Psoas muscle (tissue), 8 donors: ENCODE measurements around the gene CEP95. TPM values are rescaled to one million over a fixed set of nuclear protein-coding genes. Genes with fewer than 3 reads are reported as not detected.
"Not testable (repeated sequence)": the region's sequence is repeated elsewhere in the genome, so short reads cannot be mapped to it uniquely, and the experiment has no call there.

ENCODE experiments used
- ATAC-seq, 4 donors: fragments of 200-7000 bp; cut with Tn5 transposase; one replicate each; pipeline ENCODE4 v1.9.1; 2020; ENCODE audit warnings: moderate library complexity in 3 of 4, mild to moderate bottlenecking in 2 of 4
- DNase-seq, 2 donors: peaks; one replicate each; pipeline ENCODE4 v3.0.0-alpha.2; 2020
- H3K27ac ChIP-seq: fragments of 200-600 bp; one replicate; pipeline ENCODE4 v1.8.0; 2022
- H3K27me3 ChIP-seq, 3 donors: fragments of 200-600 bp in 1 of 3; one replicate each; pipeline versions ENCODE4 v1.6.1 to v1.8.0; 2013 to 2022; ENCODE audit warnings: low read length in 2 of 3, mild to moderate bottlenecking in 2 of 3, moderate library complexity in 1 of 3; ENCODE audit not compliant: insufficient read depth in 3 of 3
- H3K36me3 ChIP-seq, 2 donors: fragments of 200-600 bp in 1 of 2; one replicate each; pipeline versions ENCODE4 v1.6.1 to v1.8.0; 2013 to 2022; ENCODE audit warnings: low read depth in 1 of 2, mild to moderate bottlenecking in 1 of 2, moderate library complexity in 1 of 2; ENCODE audit not compliant: insufficient read depth in 1 of 2
- H3K4me1 ChIP-seq: fragments of 200-600 bp; one replicate; pipeline ENCODE4 v1.8.0; 2022
- H3K4me3 ChIP-seq: fragments of 200-600 bp; one replicate; pipeline ENCODE4 v1.8.0; 2022; ENCODE audit warnings: mild to moderate bottlenecking
- H3K9me3 ChIP-seq: fragments of 200-600 bp; one replicate; pipeline ENCODE4 v1.8.0; 2022
- WGBS, 3 donors: extraction: QIAGEN DNeasy Blood & Tissue Kit; methylation state at CpG; one replicate each; pipeline versions ENCODE4 v1.1.6 to v1.1.7; 2013; 5-methylcytosine and 5-hydroxymethylcytosine counted together
- intact Hi-C, 2 donors: fragments of 100-400 bp; cut with DNase I; formaldehyde crosslinking; loops; one replicate each; pipeline versions ENCODE4 v1.11.0 to v1.14.2; 2022
- long read RNA-seq, 2 donors: library from polyadenylated mRNA; unstranded; transcript quantifications; one replicate each; pipeline ENCODE4 v2.0.0, GENCODE V29; 2021
- polyA plus RNA-seq, 3 donors: library from polyadenylated mRNA; stranded (reverse); fragments of 200-250 nt; gene quantifications; one replicate each; pipeline ENCODE4 v1.2.3, GENCODE V29; 2013
- total RNA-seq, 4 donors: library from RNA; stranded (reverse); fragmentation: NEBNext Ultra II Directional in 2 of 4; extraction: Animal tissue kit (Norgen Biotek cat#: 25700) in 2 of 4; gene quantifications; one replicate each; pipeline versions ENCODE4 v1.2.1 to v1.2.4, GENCODE V29; 2021 to 2023
- TF ChIP-seq, protein P1 (sequence below): fragments of 200-600 bp; IDR thresholded peaks from one replicate; pipeline ENCODE4 v1.8.0; 2022; ENCODE audit warnings: antibody characterized with exemption
- donor health status: healthy with polysubstance abuse.
- donor health status: DM: no; HTN: no; CAD: no; lungs with moderate emphysema.
- donor health status: Bipolar disorder and iron deficiency.
- donor health status: healthy.
- donor health status: DM: yes; HTN: yes; CAD: no.
- donor health status: DM: no; HTN: no; CAD: no.
- donor health status: DM: no; HTN: no; CAD: no.
- donor health status: DM: yes; HTN: yes; CAD: no.

Gene CEP95
- 10 to 100 TPM in 3 of 4 donors, 1 to 10 TPM in 1; 9.3 to 21.7 (median 11.6) TPM for total RNA-seq
- 10 to 100 TPM; 15.7 to 17.4 (median 17.1) TPM for polyA plus RNA-seq
- long read RNA-seq, donor 1, partial matches to known transcripts, result 2 of 8 reads
- long read RNA-seq, donor 1, other reads (novel, unspliced or antisense), result 5 of 8 reads
- long read RNA-seq, donor 2, partial matches to known transcripts, result 2 of 17 reads
- long read RNA-seq, donor 2, other reads (novel, unspliced or antisense), result 14 of 17 reads

DNA sequence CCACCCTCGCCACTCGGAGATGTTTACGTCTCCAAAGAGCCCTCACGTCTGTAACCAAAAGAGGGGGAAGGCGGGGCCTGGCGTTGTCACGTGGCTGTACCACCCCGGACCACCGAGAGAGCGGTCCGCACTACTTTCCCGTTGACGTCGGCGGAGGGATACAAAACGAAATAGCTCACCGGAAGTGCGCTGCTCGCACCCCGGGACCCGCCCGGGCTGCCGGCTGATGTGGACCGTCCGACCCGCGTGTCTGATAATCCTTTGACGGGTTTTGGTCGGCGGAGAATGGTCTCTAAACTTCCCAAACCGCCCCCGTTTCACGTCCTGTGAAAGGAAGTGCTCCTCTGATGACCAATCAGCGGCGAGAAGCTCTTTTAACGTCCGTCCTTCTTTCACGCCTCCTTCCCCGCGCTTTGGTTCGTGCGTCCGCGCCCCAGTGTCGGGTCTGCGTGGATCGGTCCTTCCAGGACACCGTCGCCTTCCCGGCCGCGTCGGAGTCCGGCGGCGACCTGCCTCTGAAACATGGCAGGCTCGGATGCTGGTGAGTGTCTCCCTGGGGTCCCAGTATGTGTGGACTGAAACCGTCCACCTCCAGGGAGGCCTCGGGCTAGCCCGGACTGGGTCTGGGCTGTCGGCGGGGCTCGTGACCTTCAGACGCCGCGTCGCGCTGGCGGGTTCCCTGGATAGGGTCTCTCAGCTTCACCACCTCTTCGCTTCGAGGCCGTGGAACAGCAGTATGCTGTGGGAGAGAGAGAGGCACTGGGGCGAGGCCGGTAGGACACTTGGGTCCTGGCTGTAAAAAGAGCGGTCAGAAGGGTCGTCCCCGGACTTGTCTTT lies at the start of gene CEP95:
Gene CEP95, plus strand, starts transcription at position 402 of the 837 bp plus-strand sequence. Its CDS starts 121 bp downstream, at position 523.
- intact Hi-C loops, result loop anchor here in 1 of 2 donors (5.0 kb wide), 2 partner anchors 84 to 679 kb away; partner anchors contain the start of genes FTSJ3 and PSMC5

GRCh38 chr17:64457156-64457555 lies 49.6 kb upstream of the CEP95 start:
- Histone ChIP-seq H3K4me3 (no peak overlapping the region), H3K36me3 (no peaks in the 10 kb centered on the region), H3K4me1 (no peaks in the 10 kb centered on the region), H3K27ac (no peak overlapping the region), H3K27me3 (no peaks in the 10 kb centered on the region), H3K9me3 (no peaks in the 10 kb centered on the region)
- no peak for ATAC-seq
- intact Hi-C loops, result no loop called here
- WGBS, 3 donors, result 50 to 53% (median 52%) methylated on average over 7 of the region's 7 CpGs
- DNase-seq, result no peak
- TF ChIP-seq, protein P1, sequence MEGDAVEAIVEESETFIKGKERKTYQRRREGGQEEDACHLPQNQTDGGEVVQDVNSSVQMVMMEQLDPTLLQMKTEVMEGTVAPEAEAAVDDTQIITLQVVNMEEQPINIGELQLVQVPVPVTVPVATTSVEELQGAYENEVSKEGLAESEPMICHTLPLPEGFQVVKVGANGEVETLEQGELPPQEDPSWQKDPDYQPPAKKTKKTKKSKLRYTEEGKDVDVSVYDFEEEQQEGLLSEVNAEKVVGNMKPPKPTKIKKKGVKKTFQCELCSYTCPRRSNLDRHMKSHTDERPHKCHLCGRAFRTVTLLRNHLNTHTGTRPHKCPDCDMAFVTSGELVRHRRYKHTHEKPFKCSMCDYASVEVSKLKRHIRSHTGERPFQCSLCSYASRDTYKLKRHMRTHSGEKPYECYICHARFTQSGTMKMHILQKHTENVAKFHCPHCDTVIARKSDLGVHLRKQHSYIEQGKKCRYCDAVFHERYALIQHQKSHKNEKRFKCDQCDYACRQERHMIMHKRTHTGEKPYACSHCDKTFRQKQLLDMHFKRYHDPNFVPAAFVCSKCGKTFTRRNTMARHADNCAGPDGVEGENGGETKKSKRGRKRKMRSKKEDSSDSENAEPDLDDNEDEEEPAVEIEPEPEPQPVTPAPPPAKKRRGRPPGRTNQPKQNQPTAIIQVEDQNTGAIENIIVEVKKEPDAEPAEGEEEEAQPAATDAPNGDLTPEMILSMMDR, result no peak

More for the DNA sequence above, at the start of gene CEP95:
- peak within 1 kb of the TSS; percentile 100 for H3K27ac ChIP-seq
- DNase-seq, result peak; percentile 96 to 98
- peaks cover 48% of the 10 kb centered on the region for H3K4me1 ChIP-seq
- no peaks in the 10 kb centered on the region for H3K9me3 ChIP-seq
- 0% methylated on average over 77 of the region's 77 CpGs for WGBS, 3 donors
- peak; percentile 81 to 84 (median 84) for ATAC-seq
- no peaks in the 10 kb centered on the region for H3K27me3 ChIP-seq
- TF ChIP-seq, protein P1, result no peak
- peaks cover 16 to 65% of the 10 kb centered on the region in 2 donors for H3K36me3 ChIP-seq
- H3K4me3 ChIP-seq, result peak within 1 kb of the TSS; percentile 97

GRCh38 chr17:64458756-64459155 lies 48.0 kb upstream of the CEP95 start:
- intact Hi-C loops, result no loop called here
- ATAC-seq, result no peak
- Histone ChIP-seq H3K27me3 (no peaks in the 10 kb centered on the region), H3K4me3 (no peak overlapping the region), H3K27ac (no peak overlapping the region), H3K36me3 (no peaks in the 10 kb centered on the region), H3K9me3 (no peaks in the 10 kb centered on the region), H3K4me1 (no peaks in the 10 kb centered on the region)
- no peak for DNase-seq
- WGBS, 3 donors, result 86 to 91% (median 90%) methylated on average over 8 of the region's 8 CpGs
- TF ChIP-seq, protein P1, result no peak

DNA sequence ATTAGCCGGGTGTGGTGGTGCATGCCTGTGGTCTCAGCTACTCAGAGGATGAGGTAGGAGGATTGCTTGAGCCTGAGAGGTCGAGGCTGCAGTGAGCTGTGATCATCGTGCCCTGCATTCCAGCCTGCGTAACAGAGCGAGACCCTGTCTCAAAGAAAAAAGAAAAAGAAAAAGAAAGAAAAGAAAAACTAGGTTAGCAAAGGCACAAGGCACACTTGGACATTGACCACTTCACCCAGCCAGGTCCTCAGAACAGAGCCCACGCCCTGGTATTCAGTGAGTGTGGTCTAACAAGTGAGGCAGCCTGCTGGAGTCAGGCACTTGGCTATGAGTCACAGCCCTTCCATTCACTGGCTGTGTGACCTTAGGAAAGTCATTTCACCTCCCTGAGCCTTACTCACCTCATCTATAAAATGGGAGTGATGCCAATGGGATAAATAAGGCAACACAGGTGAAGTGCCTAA lies 47.5 kb upstream of the CEP95 start:
- WGBS, 3 donors, result 83 to 93% (median 91%) methylated on average over 6 of the region's 6 CpGs
- H3K9me3 ChIP-seq, result no peaks in the 10 kb centered on the region
- no peak overlapping the region for H3K27ac ChIP-seq
- intact Hi-C loops, result no loop called here
- DNase-seq (no peak), ATAC-seq (no peak)
- H3K36me3 ChIP-seq, result no peaks in the 10 kb centered on the region
- no peaks in the 10 kb centered on the region for H3K4me1 ChIP-seq
- TF ChIP-seq, protein P1, result no peak
- H3K27me3 ChIP-seq, result no peaks in the 10 kb centered on the region
- no peak overlapping the region for H3K4me3 ChIP-seq

GRCh38 chr17:64459818-64460217 lies 47.0 kb upstream of the CEP95 start:
- intact Hi-C loops, H3K9me3 ChIP-seq, H3K27ac ChIP-seq, H3K4me1 ChIP-seq, DNase-seq, H3K36me3 ChIP-seq, H3K4me3 ChIP-seq, ATAC-seq, H3K27me3 ChIP-seq: not testable (repeated sequence)
- whole genome bisulfite sequencing, 3 donors, result 97 to 98% (median 98%) methylated on average over 7 of the region's 7 CpGs
